Liver (tissue), 9 donors: ENCODE data around the gene LYRM9. TPM values are rescaled to one million over a fixed set of nuclear protein-coding genes. Genes with fewer than 3 reads are reported as not detected.

ENCODE experiments used
- DNase-seq: peaks from one replicate; pipeline ENCODE4 v3.0.0-alpha.2; 2017; ENCODE audit warnings: low spot score
- H3K27ac ChIP-seq, 2 donors: one replicate each; pipeline ENCODE4 v1.7.0; 2013; ENCODE audit warnings: inconsistent platforms in 2 of 2, low read length in 2 of 2, control low read depth in 1 of 2, low read depth in 1 of 2, mild to moderate bottlenecking in 1 of 2
- H3K27me3 ChIP-seq, 4 donors: one replicate each; pipeline versions ENCODE4 v1.6.1 to v1.7.0; 2013; ENCODE audit warnings: low read length in 3 of 4, inconsistent platforms in 1 of 4, mild to moderate bottlenecking in 1 of 4, moderate library complexity in 1 of 4; ENCODE audit not compliant: control insufficient read depth in 4 of 4, insufficient read depth in 4 of 4
- H3K36me3 ChIP-seq, 4 donors: one replicate each; pipeline versions ENCODE4 v1.6.1 to v1.7.0; 2013; ENCODE audit warnings: low read length in 3 of 4, mild to moderate bottlenecking in 3 of 4, low read depth in 1 of 4, moderate library complexity in 1 of 4; ENCODE audit not compliant: control insufficient read depth in 4 of 4, insufficient read depth in 3 of 4
- H3K4me1 ChIP-seq, 4 donors: one replicate each; pipeline versions ENCODE4 v1.6.1 to v1.7.0; 2013; ENCODE audit warnings: low read length in 3 of 4, mild to moderate bottlenecking in 3 of 4, moderate library complexity in 1 of 4; ENCODE audit not compliant: control insufficient read depth in 4 of 4, insufficient read depth in 4 of 4
- H3K4me3 ChIP-seq, 3 donors: one replicate each; pipeline versions ENCODE4 v1.6.1 to v1.7.0; 2013; ENCODE audit warnings: low read length in 3 of 3, control low read depth in 1 of 3, low read depth in 1 of 3, mild to moderate bottlenecking in 1 of 3
- H3K9ac ChIP-seq, 2 donors: one replicate each; pipeline ENCODE4 v1.7.0; 2013; ENCODE audit warnings: low read length in 2 of 2, mild to moderate bottlenecking in 2 of 2, moderate library complexity in 2 of 2, control low read depth in 1 of 2, low read depth in 1 of 2
- H3K9me3 ChIP-seq, 4 donors: one replicate each; pipeline versions ENCODE4 v1.6.1 to v1.7.0; 2013; ENCODE audit warnings: low read length in 3 of 4; ENCODE audit not compliant: control insufficient read depth in 4 of 4
- ATF3 ChIP-seq: IDR thresholded peaks from 2 replicates; pipeline ENCODE4 v1.6.1; 2016; ENCODE audit warnings: antibody characterized with exemption
- CTCF ChIP-seq: fragments of 150-350 bp; IDR thresholded peaks from 2 replicates; pipeline ENCODE4 v1.5.1; 2017; ENCODE audit warnings: improper control_type of control experiment, low read depth, low read length; ENCODE audit not compliant: missing input control
- EGR1 ChIP-seq, 2 donors: IDR thresholded peaks; 2 replicates each; pipeline ENCODE4 v1.6.1; 2016 to 2018; ENCODE audit warnings: antibody characterized with exemption in 2 of 2, low read depth in 2 of 2
- FOXA1 ChIP-seq: IDR thresholded peaks from 2 replicates; pipeline ENCODE4 v1.6.1; 2016; ENCODE audit warnings: antibody characterized with exemption
- FOXA2 ChIP-seq: IDR thresholded peaks from 2 replicates; pipeline ENCODE4 v1.6.1; 2016; ENCODE audit warnings: antibody characterized with exemption
- GABPA ChIP-seq, 2 donors: IDR thresholded peaks in 1 of 2; conservative IDR thresholded peaks in 1 of 2; 2 replicates each; pipeline ENCODE4 v1.6.1; 2016; ENCODE audit warnings: antibody characterized with exemption in 2 of 2, mild to moderate bottlenecking in 1 of 2, moderate library complexity in 1 of 2
- HNF4A ChIP-seq, 2 donors: conservative IDR thresholded peaks; 2 replicates each; pipeline ENCODE4 v1.6.1; 2016; ENCODE audit warnings: antibody characterized with exemption in 2 of 2, mild to moderate bottlenecking in 2 of 2
- HNF4G ChIP-seq: IDR thresholded peaks from 2 replicates; pipeline ENCODE4 v1.6.1; 2016; ENCODE audit warnings: antibody characterized with exemption
- JUND ChIP-seq, 2 donors: IDR thresholded peaks; 2 replicates each; pipeline ENCODE4 v1.6.1; 2016; ENCODE audit warnings: antibody characterized with exemption in 2 of 2
- MAX ChIP-seq: IDR thresholded peaks from 2 replicates; pipeline ENCODE4 v1.6.1; 2016; ENCODE audit warnings: antibody characterized with exemption
- NR2F2 ChIP-seq: IDR thresholded peaks from 2 replicates; pipeline ENCODE4 v1.6.1; 2016; ENCODE audit warnings: antibody characterized with exemption
- RAD21 ChIP-seq, 2 donors: IDR thresholded peaks; 2 replicates each; pipeline ENCODE4 v1.6.1; 2016; ENCODE audit warnings: antibody characterized with exemption in 2 of 2, mild to moderate bottlenecking in 2 of 2
- REST ChIP-seq: IDR thresholded peaks from 2 replicates; pipeline ENCODE4 v1.6.1; 2016; ENCODE audit warnings: antibody characterized with exemption, mild to moderate bottlenecking
- RXRA ChIP-seq, 2 donors: IDR thresholded peaks; 2 replicates each; pipeline ENCODE4 v1.6.1; 2017 to 2018; ENCODE audit warnings: antibody characterized with exemption in 2 of 2, mild to moderate bottlenecking in 1 of 2
- SP1 ChIP-seq: IDR thresholded peaks from 2 replicates; pipeline ENCODE4 v1.6.1; 2018; ENCODE audit warnings: antibody characterized with exemption, mild to moderate bottlenecking
- TAF1 ChIP-seq: conservative IDR thresholded peaks from 2 replicates; pipeline ENCODE4 v1.6.1; 2016; ENCODE audit warnings: antibody characterized with exemption, mild to moderate bottlenecking
- YY1 ChIP-seq: IDR thresholded peaks from 2 replicates; pipeline ENCODE4 v1.6.1; 2016; ENCODE audit warnings: antibody characterized with exemption, mild to moderate bottlenecking
- ZBTB33 ChIP-seq: IDR thresholded peaks from 2 replicates; pipeline ENCODE4 v1.6.1; 2016; ENCODE audit warnings: antibody characterized with exemption
- WGBS: extraction: QIAGEN DNeasy Blood & Tissue Kit; methylation state at CpG from one replicate; pipeline ENCODE4 v1.1.7; 2013; 5-methylcytosine and 5-hydroxymethylcytosine counted together
- polyA plus RNA-seq, 2 donors: library from polyadenylated mRNA; stranded (reverse) in 1 of 2; unstranded in 1 of 2; fragments of 200-250 nt in 1 of 2; fragments of >200 nt in 1 of 2; fragmentation: Nextera tagmentation in 1 of 2; extraction: Ambion mirVana in 1 of 2; gene quantifications; one replicate each; pipeline versions ENCODE4 v1.2.1 to v1.2.3, GENCODE V29; 2013 to 2015
- total RNA-seq, 2 donors: library from RNA; depleted of rRNA; stranded (reverse); fragments of >200 nt; gene quantifications; one replicate each; pipeline ENCODE4 v1.2.3, GENCODE V29; 2014
- donor health status: healthy.
- donor health status: healthy.
- donor health status: healthy.
- donor health status: healthy.
- donor health status: healthy.

LYRM9 gene
- total and polyA plus RNA-seq, 4 donors, result 3.8 to 4.4 (median 4.1) TPM

- Histone ChIP-seq H3K36me3 (no peaks in the 10 kb centered on the region), H3K4me3 (no peak overlapping the region), H3K4me1 (peaks cover 3 to 12% (median 9%) of the 10 kb centered on the region in 4 donors), H3K9me3 (no peaks in the 10 kb centered on the region), H3K9ac (no peak overlapping the region), H3K27ac (no peak overlapping the region), H3K27me3 (no peaks in the 10 kb centered on the region)
- 77% methylated on average over 23 of the region's 23 CpGs for WGBS
- no peak for DNase-seq
- TF ChIP-seq REST (no peak), GABPA (IDR thresholded peaks at IDR 0.05 in 1 of 2, conservative IDR thresholded peaks at IDR 0.05 in 1 of 2) (no peak), TAF1 (no peak), NR2F2 (no peak), SP1 (no peak), JUND (IDR thresholded peaks at IDR 0.05) (no peak), RXRA (IDR thresholded peaks at IDR 0.05) (no peak), FOXA2 (no peak), ZBTB33 (no peak), CTCF (no peak), FOXA1 (no peak), MAX (no peak), EGR1 (IDR thresholded peaks at IDR 0.05; ENCODE audit: low read depth in 2 of 2) (no peak)
Measured at GRCh38 chr17:27846042-27846655, 47.0 kb downstream of the LYRM9 start.

GRCh38 chr17:27845264-27846041, 47.7 kb downstream of the LYRM9 start:
- Histone ChIP-seq H3K4me3 (no peak overlapping the region), H3K36me3 (no peaks in the 10 kb centered on the region), H3K27me3 (no peaks in the 10 kb centered on the region), H3K9ac (no peak overlapping the region), H3K27ac (no peak overlapping the region), H3K9me3 (no peaks in the 10 kb centered on the region), H3K4me1 (peaks cover 3 to 18% (median 12%) of the 10 kb centered on the region in 4 donors)
- TF ChIP-seq HNF4A (conservative IDR thresholded peaks at IDR 0.05) (peak; percentile 90), JUND (IDR thresholded peaks at IDR 0.05) (peak in 1 of 2 donors; percentile 52), ZBTB33 (peak; percentile 26), FOXA1 (no peak), FOXA2 (peak; percentile 25), RAD21 (IDR thresholded peaks at IDR 0.05) (peak in 1 of 2 donors; percentile 8), TAF1 (no peak), YY1 (no peak), RXRA (IDR thresholded peaks at IDR 0.05) (peak; percentile 30 to 62), SP1 (peak; percentile 49), HNF4G (peak; percentile 74), MAX (no peak), ATF3 (no peak)
- WGBS, result 32% methylated on average over 13 of the region's 13 CpGs
- no peak for DNase-seq
